Smooth muscle cell (in vitro differentiated cells): ENCODE data around the gene GDI2. TPM values are rescaled to one million over a fixed set of nuclear protein-coding genes. Genes with fewer than 3 reads are reported as not detected.

Experiments
- DNase-seq: peaks from one replicate; lab custom pipeline; 2025; ENCODE audit not compliant: unreplicated experiment; lab: John Stamatoyannopoulos, UW
- H2AFZ ChIP-seq: fragments of 200-600 bp; sonication (generic); 2 replicates; pipeline ENCODE4 v1.6.0; 2016; ENCODE audit warnings: antibody characterized with exemption, low read depth, mild to moderate bottlenecking
- H3F3A ChIP-seq: fragments of 200-600 bp; sonication (generic); 2 replicates; pipeline ENCODE4 v1.6.0; 2017; ENCODE audit warnings: antibody characterized with exemption, low read depth
- H3K27ac ChIP-seq: fragments of 200-600 bp; sonication (generic); 2 replicates; pipeline ENCODE4 v1.5.1; 2016; ENCODE audit warnings: low read depth, mild to moderate bottlenecking
- H3K27me3 ChIP-seq: fragments of 200-600 bp; sonication (generic); 2 replicates; pipeline ENCODE4 v1.6.1; 2016; ENCODE audit warnings: low read depth, mild to moderate bottlenecking
- H3K36me3 ChIP-seq: fragments of 200-600 bp; sonication (generic); 2 replicates; pipeline ENCODE4 v1.5.1; 2016; ENCODE audit warnings: low read depth
- H3K4me1 ChIP-seq: fragments of 200-600 bp; sonication (generic); 2 replicates; pipeline ENCODE4 v1.5.1; 2016; ENCODE audit warnings: low read depth
- H3K4me2 ChIP-seq: fragments of 200-600 bp; sonication (generic); 2 replicates; pipeline ENCODE4 v1.6.0; 2016; ENCODE audit warnings: mild to moderate bottlenecking
- H3K4me3 ChIP-seq: fragments of 200-600 bp; sonication (generic); 2 replicates; pipeline ENCODE4 v1.5.1; 2016; ENCODE audit warnings: mild to moderate bottlenecking
- H3K79me2 ChIP-seq: fragments of 200-600 bp; sonication (generic); 2 replicates; pipeline ENCODE4 v1.6.0; 2016; ENCODE audit warnings: low read depth, mild to moderate bottlenecking
- H3K9ac ChIP-seq: fragments of 200-600 bp; sonication (generic); 2 replicates; pipeline ENCODE4 v1.6.0; 2016; ENCODE audit warnings: low read depth
- H3K9me3 ChIP-seq: fragments of 200-600 bp; sonication (generic); replicated peaks from 2 replicates; pipeline ENCODE4 v1.5.1; 2016; ENCODE audit warnings: low read depth
- H4K20me1 ChIP-seq: fragments of 200-600 bp; sonication (generic); 2 replicates; pipeline ENCODE4 v1.6.0; 2016; ENCODE audit warnings: low read depth
- WGBS: methylation state at CpG from one replicate; pipeline ENCODE4 v1.1.7; 2016; ENCODE audit warnings: low lambda C conversion rate; 5-methylcytosine and 5-hydroxymethylcytosine counted together
- polyA plus RNA-seq: library from polyadenylated mRNA; unstranded; fragments of >200 nt; fragmentation: Nextera tagmentation; extraction: Ambion mirVana; gene quantifications from 2 replicates; pipeline ENCODE4 v1.2.1, GENCODE V29; 2016
- total RNA-seq: library from RNA; depleted of rRNA; stranded (reverse); fragments of >200 nt; gene quantifications from 2 replicates; pipeline ENCODE4 v1.2.3, GENCODE V29; 2014
- TF ChIP-seq, protein P1 (sequence below): fragments of 200-600 bp; sonication (generic); IDR thresholded peaks from 2 replicates; pipeline ENCODE4 v1.5.1; 2017; ENCODE audit warnings: borderline replicate concordance, mild to moderate bottlenecking, antibody characterized with exemption; ENCODE audit not compliant: insufficient read depth, poor library complexity, severe bottlenecking

GDI2 gene
- total and polyA plus RNA-seq, 2 experiments from 2014 or later = 186 to 334 TPM

DNA sequence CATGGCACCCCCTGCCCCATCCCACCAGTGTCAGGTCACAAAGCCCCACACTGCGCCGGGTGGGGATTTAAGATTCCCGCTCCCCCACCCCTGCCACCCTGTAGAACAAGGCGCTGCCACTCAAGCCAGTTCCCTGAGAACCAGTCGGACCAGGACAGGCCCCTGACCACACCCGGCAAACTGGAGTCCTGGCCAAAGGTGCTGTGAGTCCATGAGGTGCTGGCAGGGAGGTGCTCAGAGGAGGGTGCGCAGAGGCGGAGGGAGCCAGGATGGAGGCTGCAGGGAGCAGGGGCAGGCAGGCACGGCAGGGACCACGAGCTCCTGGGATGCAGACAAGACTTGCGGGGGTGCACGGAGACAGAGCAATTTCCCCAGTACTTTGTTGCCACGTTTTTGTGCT lies 19.7 kb upstream of the GDI2 start:
- no peak for DNase-seq

GRCh38 chr10:5831446-5831782 lies 18.2 kb upstream of the GDI2 start:
- Histone ChIP-seq H3K9ac (no peak overlapping the region), H3K79me2 (no peaks in the 10 kb centered on the region), H3K27me3 (no peaks in the 10 kb centered on the region), H3K9me3 (no peaks in the 10 kb centered on the region), H3K4me1 (no peaks in the 10 kb centered on the region), H4K20me1 (no peaks in the 10 kb centered on the region), H3K4me2 (no peak overlapping the region), H2AFZ (no peak overlapping the region), H3K27ac (no peak overlapping the region), H3K36me3 (no peaks in the 10 kb centered on the region), H3F3A (no peaks in the 10 kb centered on the region), H3K4me3 (no peak overlapping the region)
- no peak for DNase-seq
- WGBS = 93% methylated on average over 8 of the region's 8 CpGs
- TF ChIP-seq, protein P1, sequence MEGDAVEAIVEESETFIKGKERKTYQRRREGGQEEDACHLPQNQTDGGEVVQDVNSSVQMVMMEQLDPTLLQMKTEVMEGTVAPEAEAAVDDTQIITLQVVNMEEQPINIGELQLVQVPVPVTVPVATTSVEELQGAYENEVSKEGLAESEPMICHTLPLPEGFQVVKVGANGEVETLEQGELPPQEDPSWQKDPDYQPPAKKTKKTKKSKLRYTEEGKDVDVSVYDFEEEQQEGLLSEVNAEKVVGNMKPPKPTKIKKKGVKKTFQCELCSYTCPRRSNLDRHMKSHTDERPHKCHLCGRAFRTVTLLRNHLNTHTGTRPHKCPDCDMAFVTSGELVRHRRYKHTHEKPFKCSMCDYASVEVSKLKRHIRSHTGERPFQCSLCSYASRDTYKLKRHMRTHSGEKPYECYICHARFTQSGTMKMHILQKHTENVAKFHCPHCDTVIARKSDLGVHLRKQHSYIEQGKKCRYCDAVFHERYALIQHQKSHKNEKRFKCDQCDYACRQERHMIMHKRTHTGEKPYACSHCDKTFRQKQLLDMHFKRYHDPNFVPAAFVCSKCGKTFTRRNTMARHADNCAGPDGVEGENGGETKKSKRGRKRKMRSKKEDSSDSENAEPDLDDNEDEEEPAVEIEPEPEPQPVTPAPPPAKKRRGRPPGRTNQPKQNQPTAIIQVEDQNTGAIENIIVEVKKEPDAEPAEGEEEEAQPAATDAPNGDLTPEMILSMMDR = no peak

More for the DNA sequence above, 19.7 kb upstream of the GDI2 start:
- no peaks in the 10 kb centered on the region for H3K79me2 ChIP-seq
- WGBS = 89% methylated on average over 13 of the region's 13 CpGs
- TF ChIP-seq, protein P1 = no peak
- no peaks in the 10 kb centered on the region for H4K20me1 ChIP-seq
- H3K9me3 ChIP-seq = no peaks in the 10 kb centered on the region
- H3K4me3 ChIP-seq = no peak overlapping the region
- no peak overlapping the region for H3K4me2 ChIP-seq
- no peak overlapping the region for H3K27ac ChIP-seq
- no peak overlapping the region for H3K9ac ChIP-seq
- no peaks in the 10 kb centered on the region for H3K27me3 ChIP-seq
- H3F3A ChIP-seq = no peaks in the 10 kb centered on the region
- H3K36me3 ChIP-seq = no peaks in the 10 kb centered on the region
- H3K4me1 ChIP-seq = no peaks in the 10 kb centered on the region
- no peak overlapping the region for H2AFZ ChIP-seq

DNA sequence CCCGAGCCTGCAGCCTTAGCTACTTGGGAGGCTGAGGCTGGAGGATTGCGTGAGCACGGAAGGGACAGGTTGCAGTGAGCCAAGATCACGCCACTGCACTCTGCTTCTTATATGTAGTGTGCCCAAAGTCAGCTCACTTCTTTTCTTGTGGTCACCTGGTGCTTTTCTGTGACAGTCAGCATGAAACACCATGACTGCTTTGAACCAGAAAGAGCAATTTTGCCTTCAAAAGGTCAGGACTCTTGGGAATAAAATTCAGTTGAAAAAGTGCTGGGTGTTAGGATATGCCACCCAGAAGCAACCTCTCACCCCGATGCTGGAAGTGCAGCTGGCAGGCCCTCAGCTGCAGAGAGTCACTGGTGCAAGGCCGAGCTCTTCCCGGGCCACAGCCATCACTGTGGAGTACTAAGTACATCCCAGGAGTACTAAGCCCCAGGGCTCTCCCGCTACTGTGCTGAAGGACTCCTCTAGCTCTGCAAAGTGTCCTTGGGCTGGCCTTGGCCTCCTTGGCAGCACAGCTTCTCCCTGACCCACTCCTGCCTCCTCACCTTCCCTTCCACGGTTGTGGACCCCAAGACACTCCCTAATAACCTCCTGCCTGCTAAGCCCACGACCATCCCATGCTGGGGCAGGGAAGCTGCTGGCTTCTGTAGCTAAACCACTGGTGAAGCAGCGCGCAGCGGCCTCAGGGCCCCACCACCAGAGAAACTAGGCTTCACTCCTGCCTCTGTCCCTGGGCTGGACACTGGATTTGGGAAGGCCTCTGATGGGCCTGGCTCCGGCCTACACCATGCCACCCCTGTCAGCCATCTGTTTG lies 17.6 kb upstream of the GDI2 start:
- no peaks in the 10 kb centered on the region for H3K9me3 ChIP-seq
- H3K36me3 ChIP-seq = no peaks in the 10 kb centered on the region
- no peak overlapping the region for H3K4me2 ChIP-seq
- no peak for DNase-seq
- H3K9ac ChIP-seq = no peak overlapping the region
- no peaks in the 10 kb centered on the region for H3K27me3 ChIP-seq
- H3K4me1 ChIP-seq = no peaks in the 10 kb centered on the region
- H3K79me2 ChIP-seq = no peaks in the 10 kb centered on the region
- H4K20me1 ChIP-seq = no peaks in the 10 kb centered on the region
- H2AFZ ChIP-seq = no peak overlapping the region
- WGBS = 96% methylated on average over 14 of the region's 14 CpGs
- no peak overlapping the region for H3K27ac ChIP-seq
- TF ChIP-seq, protein P1 = no peak
- H3K4me3 ChIP-seq = no peak overlapping the region
- no peaks in the 10 kb centered on the region for H3F3A ChIP-seq

- Histone ChIP-seq H3K9me3 (no peaks in the 10 kb centered on the region), H3F3A (no peaks in the 10 kb centered on the region), H3K4me2 (no peak overlapping the region), H3K27me3 (no peaks in the 10 kb centered on the region), H4K20me1 (no peaks in the 10 kb centered on the region), H3K27ac (no peak overlapping the region), H3K79me2 (no peaks in the 10 kb centered on the region), H3K9ac (no peak overlapping the region), H2AFZ (no peak overlapping the region), H3K36me3 (no peaks in the 10 kb centered on the region), H3K4me1 (no peaks in the 10 kb centered on the region), H3K4me3 (no peak overlapping the region)
- WGBS = 92% methylated on average over 9 of the region's 9 CpGs
- TF ChIP-seq, protein P1 = no peak
- no peak for DNase-seq
These were observed 16.0 kb upstream of the GDI2 start for GRCh38 chr10:5829267-5829666.
